ENCODE data around the gene NEB. TPM values are rescaled to one million over a fixed set of nuclear protein-coding genes. Genes with fewer than 3 reads are reported as not detected.

The NEB gene
- total RNA-seq, 1 donor = 0.27 TPM

DNA sequence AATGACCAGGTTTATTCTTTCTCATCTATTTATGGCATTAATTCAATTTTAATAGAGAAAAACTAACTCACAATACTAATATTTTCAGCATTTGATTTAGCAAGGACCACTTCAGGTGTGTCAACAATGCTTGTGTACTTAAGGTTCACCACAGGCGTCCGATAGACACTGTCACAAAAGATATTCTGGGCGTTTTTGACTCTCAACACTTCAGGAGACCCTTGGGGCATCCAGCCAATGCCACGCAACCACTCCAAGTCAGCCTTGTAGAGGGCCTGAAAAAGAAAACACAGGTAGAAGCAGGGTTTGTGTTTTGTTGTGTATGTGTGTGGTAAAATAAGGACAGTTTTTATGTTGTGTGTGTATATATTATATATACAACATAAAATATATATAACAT, 158.2 kb downstream of the NEB start:
- TF ChIP-seq, protein P1, sequence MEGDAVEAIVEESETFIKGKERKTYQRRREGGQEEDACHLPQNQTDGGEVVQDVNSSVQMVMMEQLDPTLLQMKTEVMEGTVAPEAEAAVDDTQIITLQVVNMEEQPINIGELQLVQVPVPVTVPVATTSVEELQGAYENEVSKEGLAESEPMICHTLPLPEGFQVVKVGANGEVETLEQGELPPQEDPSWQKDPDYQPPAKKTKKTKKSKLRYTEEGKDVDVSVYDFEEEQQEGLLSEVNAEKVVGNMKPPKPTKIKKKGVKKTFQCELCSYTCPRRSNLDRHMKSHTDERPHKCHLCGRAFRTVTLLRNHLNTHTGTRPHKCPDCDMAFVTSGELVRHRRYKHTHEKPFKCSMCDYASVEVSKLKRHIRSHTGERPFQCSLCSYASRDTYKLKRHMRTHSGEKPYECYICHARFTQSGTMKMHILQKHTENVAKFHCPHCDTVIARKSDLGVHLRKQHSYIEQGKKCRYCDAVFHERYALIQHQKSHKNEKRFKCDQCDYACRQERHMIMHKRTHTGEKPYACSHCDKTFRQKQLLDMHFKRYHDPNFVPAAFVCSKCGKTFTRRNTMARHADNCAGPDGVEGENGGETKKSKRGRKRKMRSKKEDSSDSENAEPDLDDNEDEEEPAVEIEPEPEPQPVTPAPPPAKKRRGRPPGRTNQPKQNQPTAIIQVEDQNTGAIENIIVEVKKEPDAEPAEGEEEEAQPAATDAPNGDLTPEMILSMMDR (IDR thresholded peaks at IDR 0.05; ENCODE audit: insufficient read depth, low read length) = no peak
- DNase-seq (ENCODE audit: low read depth) = no peak
- no peak overlapping the region for H3K4me3 ChIP-seq (ENCODE audit: low read depth, low read length)

DNA sequence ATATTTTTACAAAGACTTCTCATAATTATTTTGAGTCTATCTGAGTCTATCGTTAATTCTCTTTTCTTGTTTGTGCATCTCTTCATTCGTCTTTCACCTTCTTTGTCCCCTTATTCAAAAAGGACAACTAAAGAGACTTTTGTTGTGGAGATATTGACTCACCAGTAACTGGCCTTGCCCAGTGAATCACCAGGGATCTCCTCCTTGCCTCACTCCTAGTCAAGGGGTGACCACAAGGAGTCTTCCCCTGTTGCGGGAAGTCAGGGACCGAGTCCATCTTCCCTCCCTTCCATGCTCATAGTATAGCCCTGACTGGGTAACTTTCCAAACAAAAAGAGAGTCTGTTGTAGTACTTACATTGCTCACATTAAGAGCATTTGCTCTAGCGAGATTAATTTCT, 158.9 kb downstream of the NEB start:
- TF ChIP-seq, protein P1 (IDR thresholded peaks at IDR 0.05; ENCODE audit: insufficient read depth, low read length) = no peak
- no peak overlapping the region for H3K4me3 ChIP-seq (ENCODE audit: low read depth, low read length)
- DNase-seq (ENCODE audit: low read depth) = peak; percentile 2

DNA sequence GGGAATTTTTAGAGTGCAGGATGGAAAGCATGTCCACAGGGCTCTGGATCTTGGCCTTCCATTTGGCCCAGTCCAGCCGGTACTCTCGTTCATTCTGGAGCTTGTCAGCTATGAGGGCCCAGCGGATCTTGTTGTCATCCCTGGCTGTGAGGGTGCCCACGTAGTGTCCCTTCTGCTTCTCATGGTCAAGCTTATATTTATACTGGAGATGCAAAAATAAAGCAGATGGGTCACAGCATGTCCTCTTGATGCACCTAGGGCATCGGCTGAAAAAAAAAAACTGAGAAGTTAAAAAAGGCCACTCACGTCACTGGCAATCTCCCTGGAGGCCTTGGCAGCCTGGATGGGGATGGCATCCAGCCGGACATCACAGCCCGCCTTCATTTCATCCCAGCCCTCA, 164.1 kb downstream of the NEB start:
- DNase-seq (ENCODE audit: low read depth) = no peak
- no peak overlapping the region for H3K4me3 ChIP-seq (ENCODE audit: low read depth, low read length)
- TF ChIP-seq, protein P1 (IDR thresholded peaks at IDR 0.05; ENCODE audit: insufficient read depth, low read length) = no peak

DNA sequence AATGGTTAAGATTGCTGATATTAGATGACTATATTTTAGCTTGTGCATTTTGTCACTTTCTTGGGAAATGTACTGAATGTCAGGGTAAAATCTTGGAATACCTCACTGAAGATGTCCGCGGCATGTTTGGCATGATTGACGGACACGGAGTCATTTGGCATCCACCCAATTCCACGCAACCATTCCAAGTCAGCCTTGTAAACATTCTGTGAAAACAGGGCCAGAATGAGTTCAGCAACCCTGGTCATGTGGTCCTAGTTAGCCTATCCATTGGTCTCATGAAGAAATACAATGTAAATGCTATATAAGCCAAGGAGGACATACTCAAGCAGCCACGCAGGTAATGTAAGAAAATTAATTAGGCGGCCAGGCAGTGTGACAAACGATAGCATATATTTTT, 165.1 kb downstream of the NEB start:
- no peak overlapping the region for H3K4me3 ChIP-seq (ENCODE audit: low read depth, low read length)
- TF ChIP-seq, protein P1 (IDR thresholded peaks at IDR 0.05; ENCODE audit: insufficient read depth, low read length) = no peak
- DNase-seq (ENCODE audit: low read depth) = no peak

DNA sequence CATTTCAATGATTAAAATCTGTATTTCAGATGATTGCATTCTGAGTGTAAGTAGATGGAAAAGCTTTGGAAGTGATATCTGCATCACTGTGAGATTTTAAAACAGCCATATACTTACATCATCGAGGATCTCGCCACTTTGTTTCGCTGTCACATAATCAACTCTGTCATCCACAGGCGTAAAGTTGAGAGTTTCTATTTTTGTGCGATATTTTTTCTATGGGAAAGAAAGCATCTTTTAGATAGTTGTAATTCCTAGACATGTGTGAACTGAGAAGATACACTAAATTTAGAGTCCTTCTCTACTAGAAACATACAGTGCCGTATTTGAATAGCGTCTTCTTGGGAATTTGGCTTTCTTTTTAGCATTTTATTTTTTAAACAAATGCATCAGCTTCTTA, 165.8 kb downstream of the NEB start:
- H3K4me3 ChIP-seq (ENCODE audit: low read depth, low read length) = no peak overlapping the region

DNA sequence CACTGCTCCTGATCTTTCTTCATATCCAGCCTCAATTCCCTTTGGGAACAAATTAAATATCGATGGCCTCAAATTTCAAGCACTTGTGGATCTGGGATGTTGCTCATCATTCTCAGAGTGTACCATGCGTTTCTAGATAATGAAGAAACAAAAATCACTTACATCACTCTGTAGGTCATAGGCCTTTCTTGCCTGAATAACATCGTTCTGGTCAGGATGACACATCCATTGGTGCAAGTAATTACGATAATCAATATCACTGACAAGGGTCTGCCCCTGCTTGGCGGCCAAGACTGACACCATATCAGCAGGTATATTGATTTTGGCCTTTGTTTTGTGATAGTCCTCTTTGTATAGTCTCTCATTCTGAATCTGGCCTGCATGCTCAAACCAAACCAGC, 167.3 kb downstream of the NEB start:
- DNase-seq (ENCODE audit: low read depth) = no peak
- H3K4me3 ChIP-seq (ENCODE audit: low read depth, low read length) = no peak overlapping the region
- TF ChIP-seq, protein P1 (IDR thresholded peaks at IDR 0.05; ENCODE audit: insufficient read depth, low read length) = no peak

More for the DNA sequence above, 165.8 kb downstream of the NEB start:
- TF ChIP-seq, protein P1 (IDR thresholded peaks at IDR 0.05; ENCODE audit: insufficient read depth, low read length) = no peak
- no peak for DNase-seq (ENCODE audit: low read depth)

DNA sequence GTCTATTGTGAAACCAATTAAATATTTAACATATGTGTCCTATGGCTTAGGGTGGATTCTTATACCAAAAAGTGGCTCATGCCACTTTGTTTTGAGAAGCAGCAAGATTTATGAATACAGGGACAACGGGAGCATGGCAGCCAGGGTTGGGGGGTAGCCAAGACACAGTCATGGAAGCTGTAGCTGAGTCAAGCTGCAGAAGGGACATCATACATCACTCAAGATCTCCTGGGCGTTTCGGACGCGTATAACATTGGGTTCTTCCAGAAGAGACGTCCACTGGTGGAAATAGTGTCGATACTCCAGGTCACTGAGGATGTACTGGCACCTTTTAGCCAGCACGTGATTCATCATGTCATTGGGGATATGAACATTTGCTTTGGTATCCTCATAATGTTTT, 171.9 kb downstream of the NEB start:
- DNase-seq (ENCODE audit: low read depth) = no peak
- TF ChIP-seq, protein P1 (IDR thresholded peaks at IDR 0.05; ENCODE audit: insufficient read depth, low read length) = no peak
- H3K4me3 ChIP-seq (ENCODE audit: low read depth, low read length) = no peak overlapping the region
